Testis (tissue), 2 donors: Measurements from ENCODE around the gene GNL2.

Experiments
- CTCF ChIP-seq, 3 experiments: fragments of 450-650 bp in 2 of 3; fragments of 200-600 bp in 1 of 3; sonication (generic) in 1 of 3; IDR thresholded peaks; one replicate each; pipeline ENCODE4 v1.5.1; 2016 to 2019; ENCODE audit warnings: antibody characterized with exemption in 3 of 3, mild to moderate bottlenecking in 2 of 3, moderate library complexity in 1 of 3
- POLR2A ChIP-seq: fragments of 450-650 bp; IDR thresholded peaks from one replicate; pipeline ENCODE4 v1.6.1; 2017; ENCODE audit warnings: antibody characterized with exemption, mild to moderate bottlenecking, moderate library complexity

GRCh38 chr1:37544530-37544929 is 51.2 kb downstream of the GNL2 start:
- TF ChIP-seq POLR2A (no peak), CTCF (IDR thresholded peaks at IDR 0.05) (no peak)
